ENCODE results near the gene PSMD10.

DNA sequence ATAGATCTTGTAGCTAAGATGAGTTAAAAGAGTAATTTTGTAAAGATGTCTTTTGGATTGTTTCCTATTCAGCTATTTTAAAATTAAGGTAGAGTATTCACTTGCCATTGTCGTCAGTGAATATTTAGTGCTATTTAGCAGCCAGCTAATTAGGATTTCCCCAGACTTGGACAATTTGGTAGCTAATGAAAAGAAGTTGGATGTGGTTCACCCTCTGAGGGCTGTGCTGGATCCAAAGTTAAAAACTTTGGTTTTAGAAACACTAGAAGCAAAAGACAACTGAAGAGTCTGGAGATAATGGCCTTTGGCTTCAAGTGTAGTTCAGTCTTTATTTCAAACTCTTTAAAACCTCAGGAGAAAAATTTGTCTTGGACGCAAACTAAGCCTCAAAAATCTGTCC is 41.5 kb upstream of the PSMD10 start:
- TF ChIP-seq, protein P1, sequence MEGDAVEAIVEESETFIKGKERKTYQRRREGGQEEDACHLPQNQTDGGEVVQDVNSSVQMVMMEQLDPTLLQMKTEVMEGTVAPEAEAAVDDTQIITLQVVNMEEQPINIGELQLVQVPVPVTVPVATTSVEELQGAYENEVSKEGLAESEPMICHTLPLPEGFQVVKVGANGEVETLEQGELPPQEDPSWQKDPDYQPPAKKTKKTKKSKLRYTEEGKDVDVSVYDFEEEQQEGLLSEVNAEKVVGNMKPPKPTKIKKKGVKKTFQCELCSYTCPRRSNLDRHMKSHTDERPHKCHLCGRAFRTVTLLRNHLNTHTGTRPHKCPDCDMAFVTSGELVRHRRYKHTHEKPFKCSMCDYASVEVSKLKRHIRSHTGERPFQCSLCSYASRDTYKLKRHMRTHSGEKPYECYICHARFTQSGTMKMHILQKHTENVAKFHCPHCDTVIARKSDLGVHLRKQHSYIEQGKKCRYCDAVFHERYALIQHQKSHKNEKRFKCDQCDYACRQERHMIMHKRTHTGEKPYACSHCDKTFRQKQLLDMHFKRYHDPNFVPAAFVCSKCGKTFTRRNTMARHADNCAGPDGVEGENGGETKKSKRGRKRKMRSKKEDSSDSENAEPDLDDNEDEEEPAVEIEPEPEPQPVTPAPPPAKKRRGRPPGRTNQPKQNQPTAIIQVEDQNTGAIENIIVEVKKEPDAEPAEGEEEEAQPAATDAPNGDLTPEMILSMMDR (optimal IDR thresholded peaks at IDR 0.05 in 1 of 3, IDR thresholded peaks at IDR 0.05 in 1 of 3, conservative IDR thresholded peaks at IDR 0.05 in 1 of 3; ENCODE audit: extremely low read depth in 1 of 3, insufficient read depth in 2 of 3, low read length in 3 of 3): no peak
- TF ChIP-seq EZH2 (IDR thresholded peaks at IDR 0.05; ENCODE audit: low read length): no peak

Measured in keratinocyte (primary cell).